ENCODE results near the gene GCSH. TPM values are rescaled to one million over a fixed set of nuclear protein-coding genes. Genes with fewer than 3 reads are reported as not detected.

GCSH gene
- total RNA-seq = 20.1 and 26.8 TPM in 2 replicates

GRCh38 chr16:81095953-81096714 is at the start of gene GCSH:
Gene GCSH (minus strand): TSS chr16:81096395. CDS start chr16:81096278, 117 bp downstream.

DNA sequence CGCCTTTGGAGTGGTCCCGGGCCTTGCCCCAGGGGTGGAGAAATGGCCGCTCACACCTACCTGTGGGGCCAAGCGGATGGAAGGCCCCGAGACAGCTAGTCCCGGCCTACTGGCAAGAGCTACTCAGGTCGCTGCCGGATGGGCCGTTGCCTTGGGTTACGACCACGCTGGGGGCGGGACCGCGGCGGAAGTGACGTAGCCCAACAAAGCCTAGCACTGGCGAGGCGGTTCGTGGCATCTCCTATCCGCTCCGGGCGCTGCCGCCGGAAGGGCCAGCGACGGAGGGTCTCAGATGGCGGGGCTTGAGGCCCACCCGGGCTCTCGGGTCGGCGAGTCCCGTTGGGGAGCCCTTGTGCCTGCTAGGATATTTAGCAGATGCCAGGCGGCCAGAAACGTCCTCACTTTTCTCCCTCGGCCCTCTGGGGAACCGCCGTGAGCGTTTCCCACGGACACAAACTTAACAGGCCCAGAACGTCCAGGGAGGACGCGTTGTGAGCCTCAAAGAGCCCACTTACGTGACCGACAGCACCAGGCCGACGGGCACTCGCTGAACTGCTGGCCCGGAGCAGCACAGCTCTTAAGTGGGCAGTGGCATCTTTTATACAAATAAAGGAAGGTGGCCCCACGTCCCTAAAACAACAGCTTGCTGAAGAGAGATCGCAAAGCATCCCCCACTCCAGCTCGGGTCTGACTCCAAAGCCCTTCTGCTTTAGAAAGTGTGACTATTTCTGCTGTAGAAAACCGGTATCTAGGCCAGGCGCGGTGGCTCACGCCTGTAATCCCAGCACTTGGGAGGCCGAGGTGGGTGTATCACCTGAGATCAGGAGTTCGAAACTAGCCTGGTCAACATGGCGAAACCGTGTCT is 18.9 kb downstream of the GCSH start, which contains the start of gene C16orf46:
Gene C16orf46, minus strand, starts transcription at position 163 of the 865 bp plus-strand sequence. CDS start 13,283 bp downstream, outside the sequence.

DNA sequence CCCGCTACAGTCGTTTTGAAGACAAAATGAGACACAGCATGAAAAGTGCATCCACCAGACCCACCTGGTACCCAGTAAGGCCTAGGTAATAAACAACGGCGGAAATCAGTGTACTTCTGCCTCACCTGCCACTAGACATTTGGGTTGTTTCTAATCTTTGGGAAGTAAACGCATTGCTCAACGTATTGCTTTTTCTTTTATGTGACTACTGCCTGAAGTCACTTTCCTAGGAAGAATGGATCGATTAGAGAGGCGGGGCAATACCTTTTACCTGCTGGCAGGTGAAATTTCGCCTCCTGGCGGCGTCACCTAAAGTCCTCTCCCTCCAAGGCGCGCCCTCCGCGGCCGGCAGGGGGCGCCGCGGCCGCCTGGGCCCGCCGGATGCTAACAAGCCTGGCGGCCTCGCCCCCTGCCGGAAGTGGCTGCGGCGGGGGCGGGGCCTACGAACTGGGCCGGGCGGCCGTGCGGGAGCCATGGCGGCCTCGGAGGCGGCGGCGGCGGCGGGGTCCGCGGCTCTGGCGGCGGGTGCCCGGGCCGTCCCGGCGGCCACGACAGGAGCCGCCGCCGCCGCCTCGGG is 60.7 kb downstream of the GCSH start, which contains the start of gene ATMIN:
Gene ATMIN, plus strand, starts transcription at position 445 of the 577 bp plus-strand sequence. Its CDS starts 29 bp downstream, at position 474.

Small RNA genes lying within 50 kb of the gene (small RNA-seq; reads per million reads assigned to genes)
- gene AC092718.3 (not detected), gene RNU6-1191P (not detected)

Other genes with a start within 250 kb of the GCSH start
- gene CMC2, start 89.5 kb downstream of the GCSH start, total RNA-seq = 17.0 and 30.1 TPM in 2 replicates
- gene CENPN, start 89.2 kb downstream of the GCSH start, total RNA-seq = 36.8 and 43.3 TPM in 2 replicates
- gene ATMIN, start 60.6 kb downstream of the GCSH start, total RNA-seq = 59.1 and 60.1 TPM in 2 replicates
- 0.52 and 0.54 TPM in 2 replicates for gene C16orf46, start 19.2 kb downstream of the GCSH start, total RNA-seq
- gene BCO1, start 142.3 kb upstream of the GCSH start, total RNA-seq = not detected in 2 replicates
- 9.1 and 10.7 TPM in 2 replicates for gene GAN, start 218.6 kb upstream of the GCSH start, total RNA-seq